ENCODE results near the gene ARHGAP1.
"Not testable (repeated sequence)": the region's sequence is repeated elsewhere in the genome, so short reads cannot be mapped to it uniquely, and the experiment has no call there.

The ARHGAP1 gene

DNA sequence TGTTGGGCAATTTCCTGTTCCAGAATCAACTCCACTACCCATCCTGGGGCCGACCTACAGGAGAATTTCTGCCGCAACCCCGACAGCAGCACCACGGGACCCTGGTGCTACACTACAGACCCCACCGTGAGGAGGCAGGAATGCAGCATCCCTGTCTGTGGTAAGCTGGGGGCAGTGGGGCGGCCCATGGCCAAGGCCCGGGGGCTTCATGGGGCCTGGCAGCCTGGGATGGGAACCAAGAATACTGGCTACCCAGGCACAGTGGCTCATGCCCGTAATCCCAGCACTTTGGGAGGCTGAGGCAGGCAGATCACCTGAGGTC, 22.9 kb upstream of the ARHGAP1 start:
- FAIRE-seq (no peak), DNase-seq (ENCODE audit: low spot score) (no peak)

DNA sequence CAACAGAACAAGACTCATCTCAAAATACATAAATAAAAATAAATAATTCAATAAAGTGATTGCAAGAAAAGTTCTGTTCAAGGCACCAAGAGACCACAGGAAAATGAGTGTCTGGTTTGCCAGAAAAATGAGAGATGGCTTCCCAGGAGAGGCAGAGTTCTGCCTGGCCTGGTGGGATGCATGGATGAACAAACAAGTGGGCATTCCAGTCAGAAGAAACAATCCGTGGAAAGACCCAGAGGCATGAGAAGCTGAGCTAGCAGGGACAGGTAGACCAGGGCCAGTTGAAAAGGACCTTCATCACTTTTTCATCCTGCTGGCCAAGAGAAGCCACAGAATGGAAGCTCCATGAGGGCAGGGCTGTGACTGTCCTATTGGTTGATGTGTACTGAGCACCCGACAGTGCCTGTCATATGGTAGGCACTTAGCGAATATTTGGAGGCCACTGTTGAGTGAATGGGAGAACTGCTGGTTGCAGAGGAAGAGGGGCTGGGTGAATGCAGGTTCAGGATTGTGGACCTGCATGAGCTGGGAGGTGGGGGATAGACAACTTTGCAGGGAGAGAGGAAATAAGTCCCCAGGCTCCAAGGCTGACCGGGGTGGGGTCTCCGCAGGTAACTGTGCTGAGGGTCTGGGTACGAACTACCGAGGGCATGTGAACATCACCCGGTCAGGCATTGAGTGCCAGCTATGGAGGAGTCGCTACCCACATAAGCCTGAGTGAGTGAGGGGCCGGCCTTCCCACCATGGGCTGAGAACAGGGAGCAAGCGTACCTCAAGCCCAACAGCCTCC, 22.3 kb upstream of the ARHGAP1 start:
- no peak for FAIRE-seq
- no peak for DNase-seq (ENCODE audit: low spot score)

DNA sequence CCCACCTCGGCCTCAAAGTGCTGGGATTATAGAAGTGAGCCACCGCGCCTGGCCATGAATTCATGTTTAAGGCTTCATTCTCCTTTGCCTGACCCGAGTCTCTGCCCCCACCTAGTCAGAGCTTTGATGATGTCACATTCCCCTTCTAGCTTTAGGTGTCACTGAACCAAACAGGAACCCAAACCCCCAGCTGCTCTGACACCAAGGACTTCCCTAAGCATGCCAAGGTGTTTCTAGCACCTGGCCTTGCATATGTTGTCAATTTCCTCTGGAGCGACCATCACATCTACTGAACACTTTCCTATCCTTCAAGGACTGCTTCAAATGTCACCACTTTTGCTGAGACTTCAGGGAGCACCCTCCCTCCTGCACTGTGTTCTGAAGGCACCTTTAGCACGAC, 20.9 kb upstream of the ARHGAP1 start:
- DNase-seq (ENCODE audit: low spot score) (no peak), FAIRE-seq (no peak)

DNA sequence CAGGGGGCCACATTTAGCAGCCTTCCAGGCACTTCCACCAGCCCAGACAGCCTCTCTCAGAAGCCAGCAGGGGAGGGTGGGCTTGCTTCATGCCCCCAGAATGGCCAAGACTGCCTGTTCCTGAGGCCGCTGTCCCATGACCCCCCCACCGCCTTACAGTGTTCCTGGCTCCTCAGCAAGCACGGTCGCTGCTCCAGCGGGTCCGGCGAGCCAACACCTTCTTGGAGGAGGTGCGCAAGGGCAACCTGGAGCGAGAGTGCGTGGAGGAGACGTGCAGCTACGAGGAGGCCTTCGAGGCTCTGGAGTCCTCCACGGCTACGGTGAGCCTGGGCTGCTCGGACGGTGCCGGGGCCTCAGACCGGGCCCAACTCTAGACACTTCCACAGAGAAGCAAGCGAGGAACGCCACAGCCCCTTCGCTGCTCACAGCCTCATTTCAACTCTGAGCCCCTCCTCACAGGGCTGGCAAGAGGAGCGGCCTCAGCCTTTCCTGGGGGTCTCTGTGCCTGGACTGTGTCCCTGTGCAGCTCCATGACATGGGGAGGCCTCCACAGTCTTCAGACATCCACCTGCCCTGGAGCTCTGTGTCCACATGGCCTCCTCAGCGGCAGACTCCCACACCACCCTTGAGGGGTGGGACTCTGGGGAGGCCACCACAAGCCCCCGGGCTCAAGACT, 19.3 kb upstream of the ARHGAP1 start:
- FAIRE-seq (no peak), DNase-seq (ENCODE audit: low spot score) (no peak)

DNA sequence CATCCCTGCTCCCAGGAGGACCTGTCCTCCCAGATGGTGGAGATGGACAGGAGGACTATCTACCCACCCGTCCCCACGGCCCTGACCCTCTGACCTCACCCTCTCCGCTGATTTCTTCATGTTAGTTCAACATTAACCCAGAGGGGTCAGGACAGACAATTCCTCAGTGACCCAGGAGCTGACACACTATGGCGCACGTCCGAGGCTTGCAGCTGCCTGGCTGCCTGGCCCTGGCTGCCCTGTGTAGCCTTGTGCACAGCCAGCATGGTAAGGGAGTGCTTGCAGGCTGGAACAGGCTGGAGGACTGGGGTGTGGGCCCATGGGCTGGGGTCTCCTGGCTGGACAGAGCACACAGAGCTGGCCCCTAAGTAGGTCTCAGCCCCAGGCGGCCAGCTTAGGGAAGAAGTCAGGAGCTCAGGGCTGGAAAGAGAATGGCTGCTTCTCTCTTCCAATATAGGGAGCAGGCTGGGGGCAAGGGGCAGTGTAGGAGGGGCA, 18.7 kb upstream of the ARHGAP1 start, which contains the start of gene F2:
TSS of gene F2 (plus strand) at position 166 of the 495 bp plus-strand sequence. CDS start at position 189, 23 bp downstream.
- FAIRE-seq (no peak), DNase-seq (ENCODE audit: low spot score) (no peak)

DNA sequence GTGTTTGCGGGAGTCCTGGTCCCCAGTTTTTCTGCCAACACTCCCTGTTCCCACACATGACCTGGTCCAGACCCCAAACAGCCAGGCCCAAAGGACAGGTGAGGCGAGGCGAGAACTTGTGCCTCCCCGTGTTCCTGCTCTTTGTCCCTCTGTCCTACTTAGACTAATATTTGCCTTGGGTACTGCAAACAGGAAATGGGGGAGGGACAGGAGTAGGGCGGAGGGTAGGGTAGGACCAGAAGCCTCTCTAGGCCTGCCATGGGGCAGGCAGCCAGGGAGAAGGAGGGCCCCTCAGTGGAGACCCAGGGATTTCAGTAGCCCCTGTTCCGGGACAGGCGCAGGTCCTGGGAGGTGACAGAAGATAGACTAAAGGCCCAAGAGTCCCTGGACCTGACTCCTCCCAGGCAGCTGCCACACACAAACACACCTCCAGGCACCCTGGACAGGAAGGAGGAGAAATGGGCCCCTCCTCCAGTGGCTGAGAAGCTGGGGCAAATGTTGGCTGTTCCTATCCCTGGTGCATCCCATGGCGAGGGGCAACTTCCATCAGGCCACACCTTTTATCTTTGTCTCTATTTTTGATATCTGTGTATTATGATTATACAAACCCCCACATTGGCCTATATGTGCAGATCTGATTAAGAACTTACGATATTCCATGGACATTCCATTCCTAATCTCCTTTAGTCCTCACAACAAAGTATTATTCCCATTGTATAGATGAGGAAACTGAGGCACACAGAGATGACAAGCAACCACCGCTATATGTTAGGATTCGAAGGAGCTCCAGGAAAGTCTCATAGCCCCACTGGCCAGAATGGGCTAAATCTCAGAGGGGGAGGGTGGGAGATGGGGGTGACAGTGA, 18.0 kb upstream of the ARHGAP1 start:
- peak; percentile 54 for DNase-seq (ENCODE audit: low spot score)
- FAIRE-seq, result no peak

DNA sequence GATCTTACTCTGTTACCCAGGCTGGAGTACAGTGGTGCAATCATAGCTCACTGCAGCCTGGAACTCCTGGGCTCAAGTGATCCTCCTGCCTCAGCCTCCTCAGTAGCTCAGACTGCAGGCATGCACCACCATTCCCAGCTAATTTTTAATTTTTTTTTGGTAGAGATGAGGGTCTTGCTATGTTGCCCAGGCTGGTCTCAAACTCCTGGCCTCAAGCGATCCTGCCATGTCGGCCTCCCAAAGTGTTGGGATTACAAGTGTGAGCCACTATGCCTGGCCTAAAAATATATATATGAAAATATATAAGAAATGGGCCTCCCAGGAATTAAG, 17.4 kb upstream of the ARHGAP1 start:
- not testable (repeated sequence) for DNase-seq (ENCODE audit: low spot score); FAIRE-seq

DNA sequence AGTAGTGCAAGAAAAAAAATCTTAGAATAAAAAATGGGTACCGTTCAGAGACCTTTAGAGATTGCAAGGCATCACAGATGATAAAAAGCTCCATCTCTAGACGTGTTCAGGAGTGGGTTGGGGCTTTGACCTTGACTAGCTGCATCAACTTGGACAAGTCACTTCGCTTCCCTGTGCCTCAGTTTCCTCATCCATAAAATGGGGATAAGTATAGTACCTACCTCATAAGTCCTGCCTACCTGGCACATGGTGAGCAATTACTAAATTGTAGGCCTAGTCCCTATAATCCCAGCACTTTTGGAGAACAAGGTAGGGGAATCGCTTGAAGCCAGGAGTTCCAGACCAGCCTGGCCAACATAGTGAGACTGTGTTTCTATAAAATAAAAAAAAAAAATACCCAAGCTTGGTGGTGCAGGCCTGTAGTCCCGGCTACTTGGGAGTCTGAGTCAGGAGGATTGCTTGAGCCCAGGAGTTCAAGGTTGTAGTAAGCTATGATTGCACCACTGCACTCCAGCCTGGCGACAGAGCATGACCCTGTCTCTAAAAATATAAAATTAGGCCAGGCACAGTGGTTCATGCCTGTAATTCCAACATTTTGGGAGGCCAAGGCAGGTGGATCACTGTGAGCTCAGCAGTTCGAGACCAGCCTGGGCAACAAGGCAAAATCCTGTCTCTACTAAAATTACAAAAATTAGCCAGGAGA, 12.6 kb upstream of the ARHGAP1 start:
- no peak for DNase-seq (ENCODE audit: low spot score)
- no peak for FAIRE-seq

DNA sequence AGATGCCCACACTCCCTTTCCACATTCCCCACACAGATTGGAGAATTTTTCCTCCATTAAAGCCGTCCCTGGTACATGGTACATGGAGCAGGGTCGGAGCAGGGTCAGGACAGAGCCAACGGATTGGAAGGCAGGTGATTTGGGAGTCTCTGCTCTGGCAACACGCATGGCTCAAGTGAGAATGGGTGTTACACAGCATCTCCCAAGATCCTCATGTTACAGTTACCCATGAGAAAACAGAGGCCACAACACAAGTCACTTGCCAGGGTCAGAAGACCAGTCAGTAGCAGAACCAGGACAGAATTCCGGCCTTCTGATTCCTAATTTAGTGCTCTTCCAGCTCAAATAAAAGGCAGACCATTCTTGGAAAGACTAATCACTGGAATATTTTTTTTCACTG, 10.9 kb upstream of the ARHGAP1 start:
- FAIRE-seq (no peak), DNase-seq (ENCODE audit: low spot score) (no peak)

DNA sequence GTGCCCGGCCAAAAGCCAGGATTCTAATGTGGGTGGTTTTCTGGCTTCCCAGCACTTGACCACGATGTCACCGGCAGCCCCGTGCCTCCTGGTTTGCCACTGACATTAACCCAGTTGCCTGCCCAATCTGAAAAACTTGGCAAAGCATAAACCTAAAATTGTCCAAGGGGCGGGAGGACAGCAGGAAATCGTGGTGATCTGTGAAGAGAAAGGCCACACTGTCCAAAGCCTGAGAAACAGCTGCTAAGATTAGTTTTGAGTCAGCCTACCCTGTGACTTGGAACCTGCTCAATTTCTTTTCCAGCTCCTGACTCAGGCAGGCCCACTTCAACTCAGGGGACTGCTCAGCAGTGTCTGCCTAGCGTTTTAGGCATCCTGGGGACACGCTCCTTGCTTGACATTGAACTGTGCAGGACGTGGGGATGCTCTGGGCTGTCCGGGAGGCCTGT, 10.4 kb upstream of the ARHGAP1 start:
- FAIRE-seq, result no peak
- DNase-seq (ENCODE audit: low spot score), result no peak

DNA sequence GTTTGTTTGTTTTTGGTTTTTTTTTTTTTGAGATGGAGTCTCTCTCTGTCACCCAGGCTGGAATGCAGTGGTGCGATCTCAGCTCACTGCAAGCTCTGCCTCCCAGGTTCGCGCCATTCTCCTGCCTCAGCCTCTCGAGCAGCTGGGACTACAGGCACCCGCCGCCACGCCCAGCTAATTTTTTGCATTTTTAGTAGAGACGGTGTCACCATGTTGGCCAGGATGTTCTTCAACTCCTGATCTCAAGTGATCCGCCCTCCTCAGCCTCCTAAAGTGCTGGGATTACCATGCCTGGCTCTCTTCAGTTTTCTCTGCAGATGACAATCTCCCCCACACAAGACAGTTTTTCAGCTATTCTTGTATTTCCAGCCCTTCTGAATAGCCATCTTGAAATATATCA, 8.9 kb upstream of the ARHGAP1 start:
- FAIRE-seq; DNase-seq (ENCODE audit: low spot score): not testable (repeated sequence)

DNA sequence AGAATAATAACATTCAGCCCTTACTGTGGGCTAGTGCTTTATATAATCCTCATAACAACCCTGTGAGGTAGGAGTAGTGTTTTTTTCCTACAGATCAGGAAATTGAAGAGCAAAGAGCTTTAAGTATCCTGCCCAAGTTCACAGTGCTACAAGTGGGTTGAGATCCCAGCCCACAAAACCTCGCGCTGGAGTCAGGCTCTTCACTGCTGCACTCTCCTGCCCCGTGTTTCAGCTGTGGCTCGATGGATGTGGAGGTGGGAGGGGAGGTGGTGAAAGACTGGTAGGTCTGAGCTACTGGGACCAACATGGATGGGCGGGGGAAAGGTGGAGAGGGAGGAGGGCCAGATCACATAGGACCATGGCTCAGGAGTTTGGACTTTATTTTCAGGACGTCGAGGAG, 6.5 kb upstream of the ARHGAP1 start:
- FAIRE-seq (no peak), DNase-seq (ENCODE audit: low spot score) (no peak)

DNA sequence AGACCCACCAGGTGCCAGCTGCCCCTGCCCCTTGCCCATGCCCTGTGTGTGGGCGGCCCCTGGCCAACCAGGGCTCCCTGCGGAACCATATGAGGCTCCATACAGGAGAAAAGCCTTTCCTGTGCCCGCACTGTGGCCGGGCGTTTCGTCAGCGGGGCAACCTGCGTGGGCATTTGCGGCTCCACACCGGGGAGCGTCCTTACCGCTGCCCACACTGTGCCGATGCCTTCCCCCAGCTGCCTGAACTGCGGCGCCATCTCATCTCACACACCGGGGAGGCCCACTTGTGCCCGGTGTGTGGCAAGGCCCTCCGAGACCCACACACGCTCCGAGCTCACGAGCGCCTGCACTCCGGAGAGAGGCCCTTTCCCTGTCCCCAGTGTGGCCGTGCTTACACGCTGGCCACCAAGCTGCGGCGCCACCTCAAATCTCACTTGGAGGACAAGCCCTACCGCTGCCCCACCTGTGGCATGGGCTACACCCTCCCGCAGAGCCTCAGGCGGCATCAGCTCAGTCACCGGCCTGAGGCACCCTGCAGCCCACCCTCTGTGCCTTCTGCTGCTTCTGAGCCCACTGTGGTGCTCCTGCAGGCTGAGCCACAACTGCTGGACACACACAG, 4.8 kb upstream of the ARHGAP1 start:
- no peak for FAIRE-seq
- DNase-seq (ENCODE audit: low spot score), result no peak

DNA sequence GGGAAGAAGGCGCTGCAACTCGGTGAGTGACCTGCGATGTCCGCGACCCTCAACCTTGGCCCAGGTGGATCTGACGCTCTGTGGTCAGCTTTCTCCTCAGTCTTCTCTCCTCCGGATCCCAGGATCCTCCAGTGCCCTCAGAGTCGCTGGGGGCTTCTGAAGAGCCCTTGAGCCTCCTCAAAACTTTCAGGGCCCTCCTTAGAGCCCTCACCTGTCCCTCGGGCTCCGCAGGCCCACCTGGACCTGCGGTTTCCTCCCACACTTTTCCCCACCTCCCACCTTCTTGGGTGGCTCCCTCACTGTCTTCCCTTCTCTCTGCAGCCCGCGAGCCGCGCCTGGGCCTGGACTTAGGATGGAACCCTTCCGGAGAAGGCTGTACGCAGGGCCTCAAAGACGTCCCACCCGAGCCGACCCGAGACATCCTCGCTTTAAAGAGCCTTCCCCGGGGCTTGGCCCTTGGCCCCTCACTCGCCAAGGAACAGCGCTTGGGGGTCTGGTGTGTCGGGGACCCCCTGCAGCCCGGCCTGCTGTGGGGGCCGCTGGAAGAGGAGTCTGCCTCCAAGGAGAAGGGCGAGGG, 747 bp upstream of the ARHGAP1 start:
- no peak for DNase-seq (ENCODE audit: low spot score)
- no peak for FAIRE-seq

DNA sequence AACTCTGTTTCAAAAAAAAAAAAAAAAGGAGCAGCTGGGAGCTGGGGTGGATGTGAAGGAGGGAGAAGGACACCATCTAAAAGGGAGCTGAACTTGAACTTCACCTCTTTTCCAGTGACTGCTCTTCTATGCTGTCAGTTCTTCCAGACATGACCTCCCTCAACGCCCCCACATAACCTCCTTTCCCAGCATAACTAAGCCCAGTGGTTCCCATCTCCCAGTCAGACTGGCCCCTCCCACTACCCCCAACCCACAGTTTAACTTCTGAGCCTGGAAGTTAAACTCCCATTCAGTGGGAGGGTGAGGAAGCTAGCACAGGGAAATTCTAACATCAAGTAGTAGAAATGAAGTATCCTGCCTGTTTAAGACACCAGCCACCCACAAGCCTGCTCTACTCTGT, 1.8 kb downstream of the ARHGAP1 start:
- DNase-seq (ENCODE audit: low spot score) (no peak), FAIRE-seq (no peak)

DNA sequence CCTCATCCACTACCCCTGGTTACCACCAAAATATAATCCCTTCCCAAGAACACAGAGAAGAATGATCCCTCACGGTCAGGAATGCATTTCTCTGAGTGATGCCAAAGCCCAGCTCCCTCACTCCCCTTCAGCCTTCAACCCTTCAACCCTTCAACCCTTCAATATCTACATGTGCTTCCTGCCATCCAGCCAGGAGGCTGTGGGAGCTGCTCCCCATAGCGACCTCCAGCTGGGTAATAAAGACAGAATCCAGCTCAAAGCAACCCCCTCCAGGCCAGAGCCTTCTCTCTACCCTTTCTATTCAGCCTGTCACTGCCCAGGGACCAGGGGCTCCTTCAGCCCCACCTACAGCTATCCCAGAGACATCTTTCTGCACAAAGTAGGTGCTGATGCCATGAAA, 2.7 kb downstream of the ARHGAP1 start:
- FAIRE-seq (no peak), DNase-seq (ENCODE audit: low spot score) (no peak)

DNA sequence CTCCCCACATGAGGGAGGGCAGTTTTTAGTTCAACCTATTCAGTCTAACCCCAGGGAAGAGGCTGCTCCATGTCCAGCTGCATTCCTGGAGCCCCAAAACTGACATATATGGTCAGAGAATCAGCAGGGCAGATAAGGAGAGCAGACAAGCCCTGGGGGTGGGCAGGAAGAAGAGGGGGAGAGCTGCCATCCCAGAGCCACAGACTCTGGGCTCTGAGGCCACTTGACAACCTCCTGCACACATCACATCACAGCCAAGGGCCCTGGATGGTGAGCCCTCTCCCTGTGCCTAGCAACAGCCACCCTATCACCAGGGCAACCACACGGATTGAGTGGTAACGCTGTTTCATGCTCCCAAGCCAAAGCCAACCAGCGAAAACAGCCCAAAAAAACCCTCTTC, 3.1 kb downstream of the ARHGAP1 start:
- DNase-seq (ENCODE audit: low spot score) (no peak), FAIRE-seq (no peak)

DNA sequence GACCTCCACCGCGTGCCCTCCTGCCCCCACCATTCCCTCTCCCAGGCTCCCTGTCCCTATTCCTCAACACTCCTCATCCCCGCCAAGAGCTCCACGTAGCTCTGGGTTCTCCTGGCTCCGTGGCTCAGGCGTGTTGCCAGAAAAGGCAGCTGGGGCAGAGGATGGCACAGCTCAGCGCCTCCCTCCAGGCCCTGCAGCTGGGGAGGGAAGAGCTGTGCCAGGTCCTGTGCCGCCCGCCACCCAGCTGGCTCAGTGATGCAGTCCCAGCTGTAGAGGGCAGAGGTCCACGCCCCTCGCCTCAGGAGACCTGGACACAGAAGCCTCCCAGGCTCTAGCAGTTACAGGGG, 4.2 kb downstream of the ARHGAP1 start:
- FAIRE-seq (no peak), DNase-seq (ENCODE audit: low spot score) (no peak)

DNA sequence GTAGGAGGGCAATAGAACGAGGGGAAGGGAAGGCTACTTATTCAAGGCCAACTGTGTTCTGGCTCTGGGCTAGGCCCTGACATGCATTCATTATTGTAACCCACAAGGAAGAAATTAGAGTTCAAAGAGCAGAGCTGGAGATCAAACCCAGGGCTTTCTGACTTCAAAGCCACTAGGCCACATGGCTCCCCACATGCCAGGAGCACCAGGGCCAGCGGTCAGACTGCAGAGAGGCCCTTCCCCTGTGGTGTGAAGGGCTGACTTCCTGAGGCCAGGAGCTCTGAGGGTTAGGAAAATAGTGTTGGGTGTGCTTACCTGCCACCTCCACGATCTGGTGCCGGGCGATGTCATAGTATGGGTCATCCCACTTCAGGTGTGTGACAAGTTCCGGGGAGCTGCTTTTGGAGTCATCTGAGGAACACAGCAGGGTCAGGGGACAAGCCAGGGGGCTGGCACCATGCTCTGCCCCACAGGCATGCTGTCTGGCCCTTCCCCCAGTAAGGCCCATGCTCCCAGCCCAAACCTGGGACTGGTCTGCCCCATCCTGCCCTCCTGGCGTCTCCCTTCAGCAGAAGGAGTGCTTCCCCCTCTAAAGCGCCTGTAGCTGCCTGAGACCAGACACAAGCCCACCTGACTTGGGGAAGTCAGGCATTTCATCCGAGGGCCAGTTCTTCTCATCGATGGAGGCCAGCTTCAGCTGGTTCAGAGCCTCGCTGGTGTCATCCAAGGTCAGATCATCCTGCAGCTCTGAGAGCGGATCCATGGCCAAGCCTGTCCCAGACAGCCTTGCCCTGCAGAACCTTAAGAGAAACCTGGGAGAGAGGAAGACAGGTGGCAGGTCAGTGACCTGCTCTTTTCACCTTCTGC, 4.8 kb downstream of the ARHGAP1 start:
- FAIRE-seq, result no peak
- DNase-seq (ENCODE audit: low spot score), result no peak

DNA sequence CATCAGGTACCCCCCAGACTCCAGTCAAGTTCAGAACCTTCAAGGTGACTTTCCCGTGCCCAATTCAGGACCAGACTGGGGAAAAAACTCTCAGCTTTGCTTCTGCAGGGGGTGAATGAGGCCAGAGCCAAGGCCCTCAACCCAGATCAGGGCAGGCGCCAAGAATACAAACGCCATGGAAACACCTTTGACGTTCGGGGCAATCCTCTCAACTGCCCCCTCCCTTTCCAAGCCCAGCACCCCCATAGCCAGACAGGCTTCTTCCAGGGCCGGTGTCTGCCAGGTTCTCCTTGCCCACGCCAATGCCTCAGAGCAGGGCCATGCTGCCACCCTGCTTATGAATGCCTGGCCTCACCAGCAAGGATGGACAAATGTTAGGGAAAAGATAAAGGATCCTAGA, 5.8 kb downstream of the ARHGAP1 start:
- FAIRE-seq, result no peak
- DNase-seq (ENCODE audit: low spot score), result no peak
